ENCODE data around the gene NOM1.

NOM1 gene

DNA sequence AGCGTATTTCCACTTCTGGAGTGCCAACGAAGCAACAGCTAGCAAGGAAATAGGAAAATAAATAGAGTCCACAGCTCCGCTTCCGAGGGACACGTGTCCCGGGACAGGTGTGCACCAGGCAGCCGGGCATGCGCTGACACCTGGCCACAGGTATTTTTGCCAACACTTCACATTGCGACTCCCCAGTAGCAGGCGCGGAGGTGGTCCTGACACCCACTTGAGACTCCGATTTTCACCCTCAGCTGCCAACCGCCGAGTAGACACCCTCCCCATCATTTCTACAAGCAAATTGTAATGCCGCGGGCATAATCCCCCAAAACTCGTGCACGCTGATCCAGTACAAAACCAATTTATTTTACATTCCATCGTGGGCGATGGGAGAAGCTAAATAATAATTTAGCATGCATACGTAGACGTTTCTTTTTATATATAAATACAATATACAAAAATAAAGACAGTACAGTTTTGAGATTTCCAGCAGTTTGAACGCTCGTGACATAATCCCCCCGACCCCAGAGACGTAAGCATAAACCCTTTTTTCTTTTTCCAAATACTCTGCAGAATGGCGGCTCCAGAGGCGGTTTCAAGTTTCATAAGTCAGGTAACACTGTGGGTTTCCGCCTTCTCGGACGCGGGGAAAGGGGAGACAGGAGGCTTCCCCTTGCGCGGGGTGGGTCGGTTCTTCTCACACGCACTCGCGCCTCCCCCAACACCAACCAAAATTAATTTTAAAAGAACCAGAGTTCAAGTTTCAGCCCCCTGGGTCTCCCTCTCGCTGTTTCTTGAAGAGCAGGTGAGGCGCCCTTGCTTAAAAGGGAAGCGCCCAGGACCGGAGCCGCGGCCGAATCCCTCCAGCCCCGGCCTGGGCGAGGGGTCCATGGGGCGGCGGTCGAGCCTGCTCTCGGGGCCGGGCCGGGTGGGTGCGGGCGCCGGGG is 55.3 kb downstream of the NOM1 start:
- DNase-seq, result no peak

- peak in 1 of 4 experiments; percentile 20 for DNase-seq
These were observed 56.1 kb downstream of the NOM1 start for GRCh38 chr7:157005456-157006204.

DNA sequence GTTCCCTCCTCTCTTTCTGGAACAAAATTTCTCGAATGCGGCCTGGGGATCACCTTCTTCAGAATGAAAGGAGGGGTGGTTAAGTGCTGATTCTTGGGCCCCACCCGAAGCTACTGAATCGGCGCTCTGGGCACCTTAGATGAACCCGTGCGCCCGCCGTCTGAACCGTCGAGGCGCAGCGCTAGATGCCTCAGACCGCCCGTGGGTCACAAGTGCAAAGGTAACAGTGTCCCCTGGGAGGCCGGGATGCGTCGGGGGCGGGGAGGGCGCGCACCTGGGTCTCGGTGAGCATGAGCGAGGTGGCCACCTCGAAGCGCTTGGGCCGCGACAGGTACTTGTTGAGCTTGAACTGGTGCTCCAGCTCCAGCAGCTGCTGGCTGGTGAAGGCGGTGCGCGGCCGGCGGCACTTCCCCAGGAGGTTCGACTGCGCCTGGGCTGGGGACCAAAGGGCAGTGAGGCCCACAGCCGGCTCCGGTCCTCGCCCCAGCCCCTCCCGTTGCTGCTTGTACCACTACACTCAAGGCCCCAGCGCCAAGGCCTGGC is 56.8 kb downstream of the NOM1 start:
- no peak for DNase-seq

GRCh38 chr7:157006829-157007469 is 57.4 kb downstream of the NOM1 start:
- no peak for DNase-seq

DNA sequence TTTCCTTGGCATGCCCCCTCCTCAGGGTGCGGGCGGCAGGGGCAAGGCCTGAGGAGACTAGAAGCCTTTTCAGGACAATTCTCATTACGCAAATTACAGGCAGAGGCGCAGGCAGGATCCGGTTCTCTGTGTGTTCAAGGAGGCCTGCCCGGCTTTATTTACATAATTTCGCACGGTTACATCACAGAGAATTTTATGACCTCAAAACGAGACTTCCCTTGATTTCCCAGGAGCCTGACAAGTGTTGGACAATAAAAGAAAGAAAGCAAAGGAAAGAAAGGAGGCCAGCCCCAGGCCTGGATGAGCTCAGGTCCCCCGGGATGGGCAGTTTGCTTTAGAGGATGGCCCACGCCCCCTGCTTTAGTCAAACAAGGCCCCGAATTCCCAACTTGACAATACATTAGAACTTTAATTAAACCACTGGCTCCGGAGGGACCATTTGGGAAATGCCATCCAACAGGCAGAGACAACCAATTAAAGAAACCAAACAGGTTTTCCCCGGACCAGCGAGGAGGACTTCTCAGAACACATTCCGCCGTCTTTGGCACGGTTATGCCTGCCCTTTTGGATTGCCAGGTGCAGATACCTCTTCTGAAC is 58.1 kb downstream of the NOM1 start:
- DNase-seq, result no peak

DNA sequence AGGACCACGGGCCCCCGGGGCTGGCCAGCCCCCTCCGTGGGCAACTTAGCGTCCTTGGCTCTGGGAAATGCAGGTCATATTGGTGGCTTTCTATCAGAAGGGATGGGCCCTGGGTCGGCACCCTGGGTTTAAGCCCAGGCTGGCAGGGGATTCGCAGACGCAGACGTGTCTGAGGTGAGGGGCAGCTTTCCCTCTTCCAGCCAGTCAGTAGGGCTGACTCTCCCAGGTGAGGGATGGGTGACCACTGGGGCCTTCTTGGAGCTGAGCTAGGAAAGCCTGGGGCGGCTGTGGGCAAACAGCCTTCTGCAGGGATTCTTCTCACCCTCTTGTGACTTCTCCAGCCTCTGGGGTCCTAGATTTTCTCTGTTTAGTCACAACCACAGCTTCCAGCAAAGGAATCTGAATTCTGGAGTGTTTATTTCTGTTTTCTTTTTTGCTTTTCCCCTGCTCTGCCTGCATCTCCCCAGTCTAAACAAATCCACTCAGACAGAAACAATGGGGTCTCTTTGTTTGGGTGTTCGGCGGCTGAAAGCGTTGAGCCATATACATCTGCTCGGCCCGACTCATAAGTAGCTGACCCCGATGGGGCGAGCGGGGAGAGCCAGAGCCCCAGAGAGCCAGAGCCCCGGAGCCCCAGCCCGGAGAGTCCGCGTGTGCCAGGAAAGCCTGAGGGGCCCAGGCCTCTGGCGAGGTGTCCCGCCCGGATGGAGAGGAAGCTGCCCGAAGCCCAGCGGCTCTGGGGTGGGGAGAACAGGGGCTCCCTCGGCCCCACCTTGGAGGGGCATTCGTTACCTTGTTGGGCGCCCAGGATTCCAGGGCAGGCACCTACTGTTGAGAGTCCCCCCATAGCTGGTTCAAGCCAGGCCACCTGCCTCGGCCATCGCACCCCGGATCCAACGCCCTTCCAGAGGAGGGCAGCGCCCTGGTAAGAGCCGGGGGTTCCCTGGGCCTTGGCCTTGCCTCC is 59.0 kb downstream of the NOM1 start:
- no peak for DNase-seq

DNA sequence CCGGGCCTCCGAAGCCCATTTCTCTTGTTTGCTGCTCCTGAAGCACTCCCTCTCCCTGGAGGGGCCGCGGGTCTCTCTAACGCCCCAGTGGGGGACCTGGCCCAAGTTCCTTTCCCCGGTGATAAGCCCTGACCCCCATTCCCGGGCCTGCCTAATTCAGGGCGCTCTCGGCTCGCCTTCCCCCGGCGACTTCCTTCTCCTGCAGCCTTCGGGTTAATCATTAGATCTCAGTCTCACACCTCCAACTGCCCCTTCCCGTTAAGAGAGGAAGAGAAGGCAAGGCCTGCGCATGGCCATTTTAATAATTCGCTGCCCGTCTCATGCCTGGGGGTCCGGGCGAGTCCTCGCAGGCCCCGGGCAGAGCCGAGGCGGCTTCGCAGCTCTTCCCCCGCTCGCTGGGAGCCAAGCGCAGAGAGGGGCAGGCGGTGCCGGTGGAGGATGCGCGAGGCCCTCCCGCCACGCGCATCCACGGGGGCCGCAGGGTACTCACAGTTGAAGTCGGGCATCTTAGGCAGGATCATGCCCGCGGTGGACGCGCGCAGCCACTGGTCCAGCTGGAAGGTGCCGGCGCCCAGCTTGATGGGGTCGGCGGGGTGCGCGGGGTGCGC is 59.8 kb downstream of the NOM1 start:
- no peak for DNase-seq

GRCh38 chr7:157009778-157010587 is 60.5 kb downstream of the NOM1 start:
- DNase-seq, result no peak

GRCh38 chr7:157010588-157011332 is 61.2 kb downstream of the NOM1 start, which contains the start of gene MNX1:
MNX1 (minus strand) TSS chr7:157010663; CDS start chr7:157010350, 313 bp downstream.
- DNase-seq, result peak in 1 of 4 experiments; percentile 31

- DNase-seq, result no peak
These were observed 62.0 kb downstream of the NOM1 start for GRCh38 chr7:157011333-157012112.

- no peak for DNase-seq
These were observed 62.6 kb downstream of the NOM1 start for GRCh38 chr7:157012113-157012547.

GRCh38 chr7:157013101-157013500 is 63.6 kb downstream of the NOM1 start:
- no peak for DNase-seq

GRCh38 chr7:157013602-157014549 is 64.4 kb downstream of the NOM1 start:
- no peak for DNase-seq

GRCh38 chr7:157014635-157015555 is 65.4 kb downstream of the NOM1 start:
- DNase-seq, result no peak

DNA sequence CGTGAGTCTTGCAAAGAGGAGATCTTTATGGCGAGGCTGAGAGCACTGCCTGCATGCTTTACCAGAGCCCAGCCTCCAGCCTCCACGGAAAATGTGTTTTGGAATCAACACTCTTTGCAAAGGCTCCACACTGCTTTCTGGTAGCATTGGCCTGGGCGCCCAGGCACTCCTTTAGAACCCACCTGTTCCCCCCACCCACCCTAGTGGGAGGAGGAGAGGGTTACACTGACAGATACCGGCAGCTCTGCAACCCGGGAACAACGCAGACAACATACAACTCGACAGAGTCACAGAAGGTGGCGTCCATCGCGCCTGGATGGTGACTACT is 66.5 kb downstream of the NOM1 start:
- no peak for DNase-seq
